OCI-LY3 (cell line): Measurements from ENCODE around the gene OTOP2.

Experiments
- H2AFZ ChIP-seq: fragments of 200-600, 300-600 bp; shearing (Covaris generic); 2 replicates; pipeline ENCODE4 v1.6.0; 2014; ENCODE audit warnings: antibody characterized with exemption, low read depth, low read length
- H3K27ac ChIP-seq: fragments of 200-600, 300-600 bp; sonication (generic); 2 replicates; pipeline ENCODE4 v1.5.1; 2014; ENCODE audit warnings: mild to moderate bottlenecking, low read length, moderate library complexity, mixed read lengths
- H3K27me3 ChIP-seq: fragments of 200-600, 300-600 bp; sonication (generic); 2 replicates; pipeline ENCODE4 v1.6.1; 2014; ENCODE audit warnings: low read depth, low read length, mixed read lengths
- H3K36me3 ChIP-seq: fragments of 200-600, 300-600 bp; sonication (generic); replicated peaks from 2 replicates; pipeline ENCODE3; 2014; ENCODE audit warnings: low read depth, low read length, mixed read lengths
- H3K4me1 ChIP-seq: fragments of 300-600, 200-600 bp; sonication (generic); 2 replicates; pipeline ENCODE4 v1.6.1; 2014; ENCODE audit warnings: low read length, mixed read lengths
- H3K4me2 ChIP-seq: fragments of 200-600, 300-600 bp; sonication (generic); 2 replicates; pipeline ENCODE4 v1.6.1; 2014; ENCODE audit warnings: low read length, mixed read lengths
- H3K4me3 ChIP-seq: fragments of 300-600, 200-600 bp; sonication (generic); 2 replicates; pipeline ENCODE4 v1.5.1; 2014; ENCODE audit warnings: antibody characterized with exemption, mild to moderate bottlenecking, low read length, moderate library complexity
- H3K79me2 ChIP-seq: fragments of 300-600, 200-600 bp; shearing (Covaris generic); 2 replicates; pipeline ENCODE4 v1.6.1; 2014; ENCODE audit warnings: mild to moderate bottlenecking, low read length, mixed read lengths
- H3K9ac ChIP-seq: fragments of 300-600, 200-600 bp; shearing (Covaris generic); 2 replicates; pipeline ENCODE4 v1.6.0; 2014; ENCODE audit warnings: mild to moderate bottlenecking, low read length, moderate library complexity
- H3K9me3 ChIP-seq: fragments of 200-600, 300-600 bp; shearing (Covaris generic); 2 replicates; pipeline ENCODE4 v1.6.1; 2014; ENCODE audit warnings: low read length, mixed read lengths; ENCODE audit not compliant: insufficient read depth
- H4K20me1 ChIP-seq: fragments of 200-600, 300-600 bp; sonication (generic); 2 replicates; pipeline ENCODE4 v1.6.1; 2016; ENCODE audit warnings: low read length, mixed read lengths; ENCODE audit not compliant: insufficient read depth
- CTCF ChIP-seq: fragments of 200-600, 300-600 bp; sonication (generic); IDR thresholded peaks from 2 replicates; pipeline ENCODE4 v1.5.1; 2014; ENCODE audit warnings: antibody characterized with exemption, low read length, low read depth
- EZH2phosphoT487 ChIP-seq: fragments of 200-600 bp; shearing (Covaris generic); IDR thresholded peaks from 2 replicates; pipeline ENCODE4 v1.6.1; 2018; ENCODE audit warnings: antibody characterized with exemption, mixed run types, low read depth

OTOP2 gene

DNA sequence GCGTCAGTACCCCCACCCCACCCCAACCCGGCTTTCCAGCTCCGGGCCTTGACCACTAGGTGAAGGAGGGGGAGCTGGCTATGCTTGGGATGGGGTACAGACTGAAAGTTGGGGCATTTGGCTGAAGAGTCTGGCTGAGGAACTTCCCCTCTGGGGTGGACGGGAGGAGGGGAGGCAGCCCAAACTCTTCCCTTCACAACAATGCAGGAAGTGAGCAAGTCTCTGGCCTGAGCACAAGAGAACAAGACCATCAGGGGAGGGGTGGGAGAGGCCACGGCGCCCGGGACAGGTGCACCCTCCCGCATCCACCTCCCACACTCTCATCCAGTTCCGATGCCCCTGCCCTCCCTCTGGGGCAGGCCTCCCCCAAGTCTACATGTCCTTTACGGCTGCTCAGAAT is 6.6 kb upstream of the OTOP2 start:
- Histone ChIP-seq H3K27me3 (no peaks in the 10 kb centered on the region), H4K20me1 (no peaks in the 10 kb centered on the region), H3K36me3 (no peaks in the 10 kb centered on the region), H3K4me1 (no peaks in the 10 kb centered on the region), H3K27ac (no peak overlapping the region), H3K4me3 (no peak overlapping the region), H3K4me2 (no peak overlapping the region), H3K9ac (no peak overlapping the region), H3K9me3 (no peaks in the 10 kb centered on the region), H3K79me2 (no peaks in the 10 kb centered on the region), H2AFZ (no peak overlapping the region)
- no peak for TF ChIP-seq CTCF
- no peak for TF ChIP-seq EZH2phosphoT487

DNA sequence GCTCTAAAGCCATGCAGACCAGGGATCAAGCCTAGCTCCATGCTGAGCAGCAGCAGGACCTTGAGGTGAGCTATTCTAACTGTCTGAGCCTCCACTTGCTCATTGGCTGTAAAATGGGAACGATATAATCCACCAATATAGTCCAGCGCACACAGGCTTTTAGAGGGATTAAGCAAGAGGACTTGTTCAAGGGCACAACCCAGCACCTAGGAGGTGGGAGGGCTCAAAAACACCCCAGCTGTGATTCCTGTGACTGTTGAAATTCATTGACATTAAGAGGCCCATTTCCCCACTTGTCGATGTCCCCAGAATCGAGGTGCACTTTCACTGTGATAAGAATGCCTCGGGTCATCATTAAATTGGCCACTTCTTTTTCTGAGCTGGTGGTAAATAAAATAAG is 5.2 kb upstream of the OTOP2 start:
- H3K27me3 ChIP-seq: no peaks in the 10 kb centered on the region

DNA sequence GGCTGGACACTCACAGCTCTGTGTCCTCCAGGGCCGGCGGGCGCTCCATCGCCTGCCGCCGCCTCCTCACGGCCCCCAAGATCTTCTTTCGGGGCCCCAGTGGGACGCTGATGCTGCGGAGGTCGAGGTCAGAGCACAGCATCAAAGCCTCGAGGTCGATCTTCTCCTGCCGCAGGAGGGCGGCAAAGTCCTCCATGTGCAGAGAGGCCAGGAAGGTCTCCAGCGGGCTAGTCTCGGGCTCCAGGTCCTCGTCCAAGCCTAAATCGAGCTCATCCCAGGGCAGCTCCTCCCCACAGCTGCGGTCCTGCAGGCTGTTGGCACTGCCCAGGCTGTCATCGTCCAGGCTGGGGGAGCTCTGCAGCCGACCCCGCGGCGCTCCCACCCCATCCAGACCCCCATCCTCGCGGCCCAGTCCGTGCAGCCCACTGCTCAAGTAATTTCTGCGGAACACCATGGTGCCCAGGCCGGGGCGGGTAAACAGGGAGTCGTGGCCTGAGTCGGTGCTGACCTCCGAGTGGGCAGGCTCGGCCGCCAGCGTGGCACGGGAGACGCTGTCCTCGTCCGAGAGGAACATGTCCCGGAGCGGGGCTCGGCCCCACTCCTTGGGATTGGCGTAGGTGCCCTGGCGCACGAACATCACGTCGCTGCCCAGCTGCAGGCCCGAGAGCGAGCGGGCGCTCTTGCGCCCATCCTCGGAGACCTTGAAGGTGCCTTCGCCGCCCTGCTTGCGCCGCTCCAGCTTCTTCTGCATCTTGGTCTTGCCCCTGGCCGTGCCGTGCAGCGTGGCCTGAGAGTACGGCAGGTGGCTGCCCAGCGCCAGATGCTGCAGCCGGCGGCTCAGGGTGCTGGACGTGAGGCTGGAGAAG is 4.4 kb upstream of the OTOP2 start:
- no peaks in the 10 kb centered on the region for H3K4me1 ChIP-seq
- H3K36me3 ChIP-seq: no peaks in the 10 kb centered on the region
- no peak for TF ChIP-seq CTCF
- no peak for TF ChIP-seq EZH2phosphoT487
- H2AFZ ChIP-seq: no peak overlapping the region
- no peaks in the 10 kb centered on the region for H3K9me3 ChIP-seq
- H3K27me3 ChIP-seq: no peaks in the 10 kb centered on the region
- no peaks in the 10 kb centered on the region for H4K20me1 ChIP-seq
- no peak overlapping the region for H3K4me3 ChIP-seq
- no peak overlapping the region for H3K4me2 ChIP-seq
- no peak overlapping the region for H3K9ac ChIP-seq
- H3K79me2 ChIP-seq: no peaks in the 10 kb centered on the region
- H3K27ac ChIP-seq: no peak overlapping the region

More for the DNA sequence above, 5.2 kb upstream of the OTOP2 start:
- no peaks in the 10 kb centered on the region for H3K4me1 ChIP-seq
- no peak overlapping the region for H3K9ac ChIP-seq
- H3K27ac ChIP-seq: no peak overlapping the region
- H3K4me3 ChIP-seq: no peak overlapping the region
- TF ChIP-seq EZH2phosphoT487: no peak
- no peak for TF ChIP-seq CTCF
- H3K9me3 ChIP-seq: no peaks in the 10 kb centered on the region
- H3K36me3 ChIP-seq: no peaks in the 10 kb centered on the region
- no peaks in the 10 kb centered on the region for H3K79me2 ChIP-seq
- no peak overlapping the region for H3K4me2 ChIP-seq
- no peak overlapping the region for H2AFZ ChIP-seq
- no peaks in the 10 kb centered on the region for H4K20me1 ChIP-seq

GRCh38 chr17:74920306-74920620 is 3.8 kb upstream of the OTOP2 start:
- Histone ChIP-seq H3K36me3 (no peaks in the 10 kb centered on the region), H3K4me3 (no peak overlapping the region), H3K79me2 (no peaks in the 10 kb centered on the region), H3K4me2 (no peak overlapping the region), H3K4me1 (no peaks in the 10 kb centered on the region), H4K20me1 (no peaks in the 10 kb centered on the region), H3K27ac (no peak overlapping the region), H3K27me3 (no peaks in the 10 kb centered on the region), H3K9me3 (no peaks in the 10 kb centered on the region), H3K9ac (no peak overlapping the region), H2AFZ (no peak overlapping the region)
- TF ChIP-seq CTCF (no peak), EZH2phosphoT487 (no peak)
